ENCODE results near the gene RBP3. TPM values are rescaled to one million over a fixed set of nuclear protein-coding genes. Genes with fewer than 3 reads are reported as not detected.

RBP3 gene
- total RNA-seq, 1 experiment from 2014 or later = not detected

DNA sequence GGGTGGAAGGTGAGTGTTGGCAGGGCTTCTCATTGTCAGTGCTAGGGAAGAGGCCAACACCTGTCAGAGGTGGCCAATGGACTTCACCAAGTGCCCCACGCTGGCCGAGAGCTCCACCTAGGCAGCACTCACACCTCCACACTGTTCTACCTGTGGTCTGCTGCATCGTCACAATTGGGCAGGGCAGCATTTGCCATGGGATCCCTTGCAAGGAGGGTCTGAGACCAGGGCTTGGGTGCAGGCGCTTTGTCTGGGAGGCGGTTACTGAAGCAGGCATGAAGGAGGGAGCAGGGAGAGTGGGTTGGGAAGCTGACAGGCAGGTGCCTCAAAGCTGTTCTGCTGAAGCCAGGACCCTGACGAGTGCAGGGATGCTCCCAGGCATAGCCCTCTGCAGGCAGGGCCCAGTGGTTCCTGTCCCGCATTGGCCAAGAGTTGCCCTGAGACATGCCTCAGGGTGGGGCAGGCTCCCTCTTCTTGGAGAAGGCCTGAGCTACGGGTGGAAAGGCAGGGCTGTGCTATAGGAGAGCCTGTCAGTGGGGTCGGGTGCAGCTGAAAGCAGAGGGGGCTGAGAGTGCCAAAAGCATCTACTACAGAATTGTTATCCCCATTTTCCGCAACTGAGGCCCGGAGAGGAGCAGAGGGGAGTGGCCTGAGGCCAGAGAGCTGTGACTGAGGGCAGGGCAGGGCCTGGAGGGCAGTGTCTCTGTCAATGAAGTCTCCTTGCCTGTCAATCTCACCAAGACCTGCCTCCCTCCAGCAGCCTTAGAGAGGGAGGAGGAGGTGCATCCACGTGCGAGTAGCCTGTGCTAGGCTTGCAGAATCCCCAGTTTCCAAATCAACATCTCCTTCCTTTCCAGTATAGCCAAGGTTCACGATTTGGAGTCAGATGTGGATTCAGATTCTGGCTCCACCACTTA, 4.0 kb downstream of the RBP3 start:
- Histone ChIP-seq H4K91ac (ENCODE audit: insufficient read length, low read depth, low read length) (no peak overlapping the region), H3K27ac (ENCODE audit: insufficient read length, low read depth, low read length) (no peak overlapping the region), H3K9ac (ENCODE audit: extremely low read depth, insufficient read length, low read length) (no peak overlapping the region), H4K8ac (replicated peaks; ENCODE audit: insufficient read length, low read depth, low read length) (no peak overlapping the region), H2BK15ac (ENCODE audit: low read depth, low read length) (no peak overlapping the region), H3K79me1 (ENCODE audit: insufficient read depth, low read depth, low read length, poor library complexity, severe bottlenecking) (no peaks in the 10 kb centered on the region), H2BK12ac (ENCODE audit: insufficient read length, low read depth, low read length) (no peak overlapping the region), H4K20me1 (ENCODE audit: control insufficient read depth, insufficient read depth, insufficient read length) (no peaks in the 10 kb centered on the region), H2BK5ac (ENCODE audit: insufficient read length, low read length) (no peak overlapping the region), H3K9me3 (ENCODE audit: control insufficient read depth, low read depth, low read length) (no peaks in the 10 kb centered on the region), H2AK5ac (ENCODE audit: insufficient read length, low read length) (no peak overlapping the region), H2BK20ac (ENCODE audit: low read depth, low read length, poor library complexity, severe bottlenecking) (no peak overlapping the region), H3K14ac (ENCODE audit: insufficient read depth, low read length) (no peak overlapping the region), H3K27me3 (ENCODE audit: insufficient read depth, low read length) (no peaks in the 10 kb centered on the region), H3K23me2 (ENCODE audit: insufficient read length, low read depth, low read length, poor library complexity, severe bottlenecking) (no peaks in the 10 kb centered on the region), H3K23ac (ENCODE audit: insufficient read length, low read depth, low read length) (no peak overlapping the region), H3K4me2 (ENCODE audit: insufficient read depth, insufficient read length, low read length) (no peak overlapping the region), H3K4ac (ENCODE audit: low read depth, low read length) (no peak overlapping the region), H3K56ac (ENCODE audit: insufficient read length, low read depth, low read length) (no peak overlapping the region), H2BK120ac (ENCODE audit: low read depth, low read length, poor library complexity, severe bottlenecking) (no peak overlapping the region), H3K79me2 (ENCODE audit: insufficient read depth, low read length) (no peaks in the 10 kb centered on the region), H3K4me1 (ENCODE audit: insufficient read depth, low read length) (no peaks in the 10 kb centered on the region), H4K5ac (ENCODE audit: insufficient read length, low read depth, low read length) (no peak overlapping the region), H2AFZ (ENCODE audit: low read length) (no peak overlapping the region), H3T11ph (ENCODE audit: low read length) (no peak overlapping the region), H3K18ac (ENCODE audit: insufficient read length, low read depth, low read length) (no peak overlapping the region)
- no peaks in the 10 kb centered on the region for H3K36me3 Mint-ChIP-seq (ENCODE audit: insufficient read depth in 1 of 3, low read depth in 3 of 3)
- no peaks in the 10 kb centered on the region for H3K4me1 Mint-ChIP-seq
- DNase-seq = peak; percentile 44
- no CpG with 5 or more reads among the region's 14 CpGs for WGBS (ENCODE audit: extremely low coverage, insufficient read length, low lambda C conversion rate)
- H3K27me3 Mint-ChIP-seq (ENCODE audit: low read depth) = no peaks in the 10 kb centered on the region; the same call in none of the 2 replicates
- no peak for TF ChIP-seq CTCF (conservative IDR thresholded peaks at IDR 0.05)
- H3K9me3 Mint-ChIP-seq = no peaks in the 10 kb centered on the region
- H3K27ac Mint-ChIP-seq = peak overlapping the region in 1 of 3 experiments; percentile 47; a peak in 1 of 7 replicates
- H3K4me3 Mint-ChIP-seq = no peak overlapping the region
